Panc1 (cell line): ENCODE data around the gene PTPRE. TPM values are rescaled to one million over a fixed set of nuclear protein-coding genes. Genes with fewer than 3 reads are reported as not detected.

Experiments used
- ATAC-seq: fragments of 200-7000 bp; cut with Tn5 transposase; 2 replicates; pipeline ENCODE4 v1.9.1; 2020; ENCODE audit warnings: mild to moderate bottlenecking, moderate library complexity
- BruUV-seq: library from RNA; stranded (reverse); fragments of 400-500 nt; replicated peaks from 2 replicates; lab custom pipeline; 2021; lab: Mats Ljungman, UMichigan
- CTCF ChIA-PET: fragments of 300-600 bp; sonication (Branson Sonifier 250); formaldehyde crosslinking; loops from one replicate; lab custom pipeline; 2022; ENCODE audit warnings: antibody characterized with exemption; lab: Charles Lee
- POLR2A ChIA-PET: fragments of 300-600 bp; sonication (Branson Sonifier 250); formaldehyde crosslinking; loops from one replicate; lab custom pipeline; 2022; ENCODE audit warnings: antibody characterized with exemption; lab: Charles Lee
- DNase-seq: peaks from one replicate; pipeline ENCODE4 v3.0.0-alpha.2; 2010; ENCODE audit warnings: low read depth, low spot score
- H3K27ac ChIP-seq: 2 replicates; pipeline ENCODE4 v1.5.1; 2011; ENCODE audit warnings: mild to moderate bottlenecking, low read length, inconsistent platforms
- H3K27me3 ChIP-seq: fragments of 200-500 bp; sonication (Bioruptor generic); 2 replicates; pipeline ENCODE4 v1.6.0; 2014; ENCODE audit warnings: low read length, inconsistent platforms; ENCODE audit not compliant: control insufficient read depth, insufficient read depth
- H3K36me3 ChIP-seq: fragments of 200-500 bp; sonication (Bioruptor generic); 2 replicates; pipeline ENCODE4 v1.5.1; 2014; ENCODE audit warnings: inconsistent platforms, mild to moderate bottlenecking, low read length, moderate library complexity; ENCODE audit not compliant: control insufficient read depth, insufficient read depth
- H3K4me1 ChIP-seq: 2 replicates; pipeline ENCODE4 v1.5.1; 2011; ENCODE audit warnings: inconsistent platforms, mild to moderate bottlenecking, low read length, moderate library complexity; ENCODE audit not compliant: control insufficient read depth, insufficient read depth
- H3K4me3 ChIP-seq, 2 experiments: 2 replicates each; pipeline ENCODE4 v1.5.1; 2011 to 2012; ENCODE audit warnings: low read depth in 2 of 2, low read length in 2 of 2, mild to moderate bottlenecking in 2 of 2, inconsistent platforms in 1 of 2, moderate library complexity in 1 of 2
- H3K9me3 ChIP-seq: fragments of 200-500 bp; sonication (Bioruptor generic); 2 replicates; pipeline ENCODE4 v1.5.1; 2014; ENCODE audit warnings: low read depth, mild to moderate bottlenecking, inconsistent platforms, low read length, moderate library complexity; ENCODE audit not compliant: control insufficient read depth, insufficient read depth
- POLR2AphosphoS5 ChIP-seq: IDR thresholded peaks from 2 replicates; pipeline ENCODE4 v1.6.1; 2012; ENCODE audit warnings: mild to moderate bottlenecking, low read depth, low read length, moderate library complexity
- SIN3A ChIP-seq: IDR thresholded peaks from 2 replicates; pipeline ENCODE4 v1.6.1; 2012; ENCODE audit warnings: low read depth, mild to moderate bottlenecking, low read length, moderate library complexity, borderline replicate concordance; ENCODE audit not compliant: insufficient read depth
- TCF7L2 ChIP-seq: IDR thresholded peaks from 2 replicates; pipeline ENCODE4 v1.6.1; 2011; ENCODE audit warnings: mild to moderate bottlenecking, low read depth, low read length, inconsistent platforms
- in situ Hi-C: cut with HindIII; loops from 2 replicates; pipeline ENCODE4 v1.10.0; 2016; ENCODE audit warnings: low sequenced_read_pairs, low pct_unique_long_range_greater_than_20kb
- intact Hi-C: fragments of 100-400 bp; cut with micrococcal nuclease; formaldehyde crosslinking; loops from one replicate; pipeline ENCODE4 v1.10.0; 2022; ENCODE audit not compliant: unreplicated experiment
- total RNA-seq: library from RNA; stranded (reverse); gene quantifications from one replicate; pipeline ENCODE4 v1.2.1, GENCODE V29; 2021; ENCODE audit not compliant: unreplicated experiment
- TF ChIP-seq, protein P1 (sequence below), 2 experiments: IDR thresholded peaks; 2 replicates each; pipeline ENCODE4 v1.6.1; 2011 to 2012; ENCODE audit warnings: low read depth in 2 of 2, control low read depth in 1 of 2, low read length in 1 of 2, mild to moderate bottlenecking in 1 of 2, moderate library complexity in 1 of 2; ENCODE audit not compliant: insufficient read depth in 1 of 2
- TF ChIP-seq, protein P2 (sequence below): fragments of 450-650 bp; IDR thresholded peaks from 2 replicates; pipeline ENCODE4 v1.5.1; 2017; ENCODE audit warnings: mild to moderate bottlenecking

The PTPRE gene
- total RNA-seq, 1 experiment from 2014 or later = 0.44 TPM

DNA sequence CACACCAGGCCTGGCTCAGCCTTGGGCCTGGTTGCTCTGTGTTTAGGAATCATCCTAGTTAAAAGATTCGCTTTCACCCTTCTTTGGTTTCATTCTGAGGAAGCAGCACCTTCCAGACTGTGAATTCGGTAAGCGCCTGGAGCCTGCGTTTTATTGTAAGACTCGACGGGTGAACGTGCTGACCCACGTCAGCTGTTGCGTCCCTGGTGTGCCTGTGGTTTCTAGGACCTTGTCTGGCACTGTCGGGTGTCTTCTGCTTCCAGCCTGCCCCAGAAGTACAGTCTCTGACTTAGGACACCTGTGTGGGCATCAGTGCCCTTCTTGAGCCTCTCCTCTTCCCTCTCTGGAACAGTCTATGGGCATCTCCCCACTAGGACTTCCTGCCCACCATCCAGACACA is 193.0 kb downstream of the PTPRE start:
- CTCF ChIA-PET = no interaction called here
- TF ChIP-seq, protein P1, sequence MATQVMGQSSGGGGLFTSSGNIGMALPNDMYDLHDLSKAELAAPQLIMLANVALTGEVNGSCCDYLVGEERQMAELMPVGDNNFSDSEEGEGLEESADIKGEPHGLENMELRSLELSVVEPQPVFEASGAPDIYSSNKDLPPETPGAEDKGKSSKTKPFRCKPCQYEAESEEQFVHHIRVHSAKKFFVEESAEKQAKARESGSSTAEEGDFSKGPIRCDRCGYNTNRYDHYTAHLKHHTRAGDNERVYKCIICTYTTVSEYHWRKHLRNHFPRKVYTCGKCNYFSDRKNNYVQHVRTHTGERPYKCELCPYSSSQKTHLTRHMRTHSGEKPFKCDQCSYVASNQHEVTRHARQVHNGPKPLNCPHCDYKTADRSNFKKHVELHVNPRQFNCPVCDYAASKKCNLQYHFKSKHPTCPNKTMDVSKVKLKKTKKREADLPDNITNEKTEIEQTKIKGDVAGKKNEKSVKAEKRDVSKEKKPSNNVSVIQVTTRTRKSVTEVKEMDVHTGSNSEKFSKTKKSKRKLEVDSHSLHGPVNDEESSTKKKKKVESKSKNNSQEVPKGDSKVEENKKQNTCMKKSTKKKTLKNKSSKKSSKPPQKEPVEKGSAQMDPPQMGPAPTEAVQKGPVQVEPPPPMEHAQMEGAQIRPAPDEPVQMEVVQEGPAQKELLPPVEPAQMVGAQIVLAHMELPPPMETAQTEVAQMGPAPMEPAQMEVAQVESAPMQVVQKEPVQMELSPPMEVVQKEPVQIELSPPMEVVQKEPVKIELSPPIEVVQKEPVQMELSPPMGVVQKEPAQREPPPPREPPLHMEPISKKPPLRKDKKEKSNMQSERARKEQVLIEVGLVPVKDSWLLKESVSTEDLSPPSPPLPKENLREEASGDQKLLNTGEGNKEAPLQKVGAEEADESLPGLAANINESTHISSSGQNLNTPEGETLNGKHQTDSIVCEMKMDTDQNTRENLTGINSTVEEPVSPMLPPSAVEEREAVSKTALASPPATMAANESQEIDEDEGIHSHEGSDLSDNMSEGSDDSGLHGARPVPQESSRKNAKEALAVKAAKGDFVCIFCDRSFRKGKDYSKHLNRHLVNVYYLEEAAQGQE (IDR thresholded peaks at IDR 0.05; ENCODE audit: insufficient read depth in 1 of 2, low read depth in 2 of 2, low read length in 1 of 2) = no peak
- TF ChIP-seq POLR2AphosphoS5 = no peak
- no peak for TF ChIP-seq TCF7L2
- intact Hi-C loops (no loop called here), in situ Hi-C loops (no loop called here)
- Histone ChIP-seq H3K27ac (no peak overlapping the region), H3K27me3 (no peaks in the 10 kb centered on the region), H3K4me3 (no peak overlapping the region), H3K36me3 (peaks cover 40% of the 10 kb centered on the region), H3K9me3 (no peaks in the 10 kb centered on the region), H3K4me1 (peaks cover 4% of the 10 kb centered on the region; the same call in 1 of the 2 replicates)
- ATAC-seq = no peak
- BruUV-seq = no TSS peak
- POLR2A ChIA-PET = no interaction called here
- no peak for DNase-seq

- no peaks in the 10 kb centered on the region for H3K9me3 ChIP-seq
- ATAC-seq (no peak), DNase-seq (no peak)
- H3K36me3 ChIP-seq = peaks cover 50% of the 10 kb centered on the region
- H3K4me1 ChIP-seq = no peaks in the 10 kb centered on the region
- ChIA-PET CTCF (no interaction called here), POLR2A (no interaction called here)
- TF ChIP-seq TCF7L2 (no peak), POLR2AphosphoS5 (no peak), SIN3A (no peak)
- TF ChIP-seq, protein P2, sequence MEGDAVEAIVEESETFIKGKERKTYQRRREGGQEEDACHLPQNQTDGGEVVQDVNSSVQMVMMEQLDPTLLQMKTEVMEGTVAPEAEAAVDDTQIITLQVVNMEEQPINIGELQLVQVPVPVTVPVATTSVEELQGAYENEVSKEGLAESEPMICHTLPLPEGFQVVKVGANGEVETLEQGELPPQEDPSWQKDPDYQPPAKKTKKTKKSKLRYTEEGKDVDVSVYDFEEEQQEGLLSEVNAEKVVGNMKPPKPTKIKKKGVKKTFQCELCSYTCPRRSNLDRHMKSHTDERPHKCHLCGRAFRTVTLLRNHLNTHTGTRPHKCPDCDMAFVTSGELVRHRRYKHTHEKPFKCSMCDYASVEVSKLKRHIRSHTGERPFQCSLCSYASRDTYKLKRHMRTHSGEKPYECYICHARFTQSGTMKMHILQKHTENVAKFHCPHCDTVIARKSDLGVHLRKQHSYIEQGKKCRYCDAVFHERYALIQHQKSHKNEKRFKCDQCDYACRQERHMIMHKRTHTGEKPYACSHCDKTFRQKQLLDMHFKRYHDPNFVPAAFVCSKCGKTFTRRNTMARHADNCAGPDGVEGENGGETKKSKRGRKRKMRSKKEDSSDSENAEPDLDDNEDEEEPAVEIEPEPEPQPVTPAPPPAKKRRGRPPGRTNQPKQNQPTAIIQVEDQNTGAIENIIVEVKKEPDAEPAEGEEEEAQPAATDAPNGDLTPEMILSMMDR = no peak
- TF ChIP-seq, protein P1 (IDR thresholded peaks at IDR 0.05; ENCODE audit: insufficient read depth in 1 of 2, low read depth in 2 of 2, low read length in 1 of 2) = no peak
- no peak overlapping the region for H3K27ac ChIP-seq
- in situ Hi-C loops = no loop called here
- intact Hi-C loops = no loop called here
- H3K4me3 ChIP-seq = no peak overlapping the region
- H3K27me3 ChIP-seq = no peaks in the 10 kb centered on the region
- BruUV-seq = no TSS peak
Measured at GRCh38 chr10:128101901-128102300, 195.0 kb downstream of the PTPRE start.
